Measurements from ENCODE around the gene ARHGEF7.

Gene ARHGEF7

DNA sequence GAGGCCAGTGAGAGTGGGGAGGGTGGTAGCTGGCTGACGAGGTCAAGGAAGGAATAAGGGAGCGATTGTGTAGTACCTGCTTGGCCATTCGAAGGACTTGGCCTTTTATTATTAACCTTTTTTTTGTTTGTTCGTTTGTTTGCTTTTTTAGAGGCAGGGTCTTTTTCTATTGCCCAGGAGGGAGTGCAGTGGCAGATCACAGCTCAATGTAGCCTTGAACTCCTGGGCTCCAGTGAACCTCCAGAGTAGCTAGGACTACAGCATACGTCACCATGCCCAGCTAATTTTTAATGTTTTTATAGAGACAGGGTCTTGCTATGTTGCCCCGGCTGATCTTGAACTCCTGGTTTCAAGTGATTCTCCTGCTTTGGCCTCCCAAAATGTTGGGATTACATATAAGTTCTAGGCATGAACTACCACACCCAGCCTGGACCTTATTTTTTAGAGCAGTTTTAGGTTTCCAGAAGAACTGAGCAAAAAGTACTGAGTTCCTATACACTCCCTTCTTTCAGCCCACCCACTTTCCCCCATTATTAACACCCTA is 25.5 kb downstream of the ARHGEF7 start:
- Histone ChIP-seq H3K4me2 (ENCODE audit: low read length) (no peak overlapping the region), H3K4me3 (ENCODE audit: low read depth, low read length, poor library complexity, severe bottlenecking) (no peak overlapping the region), H4K20me1 (ENCODE audit: insufficient read depth, low read length) (no peaks in the 10 kb centered on the region), H3K9me3 (ENCODE audit: low read length) (no peaks in the 10 kb centered on the region), H3K36me3 (ENCODE audit: insufficient read depth, low read length) (no peaks in the 10 kb centered on the region), H3K79me2 (ENCODE audit: insufficient read depth, low read length) (no peaks in the 10 kb centered on the region), H3K27ac (ENCODE audit: low read depth, low read length, poor library complexity, severe bottlenecking) (no peak overlapping the region), H2AFZ (ENCODE audit: low read length) (no peak overlapping the region), H3K4me1 (ENCODE audit: insufficient read depth, low read length, severe bottlenecking) (no peaks in the 10 kb centered on the region), H3F3A (ENCODE audit: insufficient read depth, low read length) (no peaks in the 10 kb centered on the region), H3K9ac (ENCODE audit: low read length) (no peak overlapping the region), H3K27me3 (ENCODE audit: insufficient read depth, low read length) (peaks cover 16% of the 10 kb centered on the region; the same call in 1 of the 2 replicates), H3K9me2 (ENCODE audit: low read depth, low read length) (no peaks in the 10 kb centered on the region)
- TF ChIP-seq, protein P1, sequence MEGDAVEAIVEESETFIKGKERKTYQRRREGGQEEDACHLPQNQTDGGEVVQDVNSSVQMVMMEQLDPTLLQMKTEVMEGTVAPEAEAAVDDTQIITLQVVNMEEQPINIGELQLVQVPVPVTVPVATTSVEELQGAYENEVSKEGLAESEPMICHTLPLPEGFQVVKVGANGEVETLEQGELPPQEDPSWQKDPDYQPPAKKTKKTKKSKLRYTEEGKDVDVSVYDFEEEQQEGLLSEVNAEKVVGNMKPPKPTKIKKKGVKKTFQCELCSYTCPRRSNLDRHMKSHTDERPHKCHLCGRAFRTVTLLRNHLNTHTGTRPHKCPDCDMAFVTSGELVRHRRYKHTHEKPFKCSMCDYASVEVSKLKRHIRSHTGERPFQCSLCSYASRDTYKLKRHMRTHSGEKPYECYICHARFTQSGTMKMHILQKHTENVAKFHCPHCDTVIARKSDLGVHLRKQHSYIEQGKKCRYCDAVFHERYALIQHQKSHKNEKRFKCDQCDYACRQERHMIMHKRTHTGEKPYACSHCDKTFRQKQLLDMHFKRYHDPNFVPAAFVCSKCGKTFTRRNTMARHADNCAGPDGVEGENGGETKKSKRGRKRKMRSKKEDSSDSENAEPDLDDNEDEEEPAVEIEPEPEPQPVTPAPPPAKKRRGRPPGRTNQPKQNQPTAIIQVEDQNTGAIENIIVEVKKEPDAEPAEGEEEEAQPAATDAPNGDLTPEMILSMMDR (IDR thresholded peaks at IDR 0.05; ENCODE audit: low read length), result no peak

DNA sequence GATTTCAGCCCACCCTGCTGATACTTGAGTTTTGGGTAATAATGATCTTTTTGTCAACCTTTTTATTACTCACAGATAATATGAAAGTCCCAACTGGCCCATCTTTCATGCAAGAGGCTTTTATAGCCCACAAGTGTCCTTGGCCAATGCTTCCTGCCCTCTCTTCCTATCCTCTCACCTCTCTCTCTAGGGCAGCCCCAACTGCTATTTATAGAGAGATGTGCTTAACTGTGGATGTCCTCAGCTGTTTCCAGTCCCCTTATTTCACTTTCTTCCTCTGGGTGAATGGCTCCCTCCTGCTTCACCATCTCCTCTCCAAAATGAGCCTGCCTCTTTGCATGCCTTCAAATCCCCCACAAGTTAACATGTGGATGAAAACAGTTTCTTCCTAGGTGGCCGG is 27.4 kb downstream of the ARHGEF7 start:
- Histone ChIP-seq H3K9me3 (ENCODE audit: low read length) (no peaks in the 10 kb centered on the region), H3K9ac (ENCODE audit: low read length) (no peak overlapping the region), H3K4me1 (ENCODE audit: insufficient read depth, low read length, severe bottlenecking) (no peaks in the 10 kb centered on the region), H4K20me1 (ENCODE audit: insufficient read depth, low read length) (no peaks in the 10 kb centered on the region), H3K27me3 (ENCODE audit: insufficient read depth, low read length) (peaks cover 16% of the 10 kb centered on the region), H3K9me2 (ENCODE audit: low read depth, low read length) (no peaks in the 10 kb centered on the region), H2AFZ (ENCODE audit: low read length) (no peak overlapping the region), H3F3A (ENCODE audit: insufficient read depth, low read length) (no peaks in the 10 kb centered on the region), H3K79me2 (ENCODE audit: insufficient read depth, low read length) (no peaks in the 10 kb centered on the region), H3K4me2 (ENCODE audit: low read length) (no peak overlapping the region), H3K4me3 (ENCODE audit: low read depth, low read length, poor library complexity, severe bottlenecking) (no peak overlapping the region), H3K36me3 (ENCODE audit: insufficient read depth, low read length) (no peaks in the 10 kb centered on the region), H3K27ac (ENCODE audit: low read depth, low read length, poor library complexity, severe bottlenecking) (no peak overlapping the region)
- TF ChIP-seq, protein P1 (IDR thresholded peaks at IDR 0.05; ENCODE audit: low read length), result no peak
- no peak for TF ChIP-seq EZH2 (IDR thresholded peaks at IDR 0.05; ENCODE audit: borderline replicate concordance, low read length)

DNA sequence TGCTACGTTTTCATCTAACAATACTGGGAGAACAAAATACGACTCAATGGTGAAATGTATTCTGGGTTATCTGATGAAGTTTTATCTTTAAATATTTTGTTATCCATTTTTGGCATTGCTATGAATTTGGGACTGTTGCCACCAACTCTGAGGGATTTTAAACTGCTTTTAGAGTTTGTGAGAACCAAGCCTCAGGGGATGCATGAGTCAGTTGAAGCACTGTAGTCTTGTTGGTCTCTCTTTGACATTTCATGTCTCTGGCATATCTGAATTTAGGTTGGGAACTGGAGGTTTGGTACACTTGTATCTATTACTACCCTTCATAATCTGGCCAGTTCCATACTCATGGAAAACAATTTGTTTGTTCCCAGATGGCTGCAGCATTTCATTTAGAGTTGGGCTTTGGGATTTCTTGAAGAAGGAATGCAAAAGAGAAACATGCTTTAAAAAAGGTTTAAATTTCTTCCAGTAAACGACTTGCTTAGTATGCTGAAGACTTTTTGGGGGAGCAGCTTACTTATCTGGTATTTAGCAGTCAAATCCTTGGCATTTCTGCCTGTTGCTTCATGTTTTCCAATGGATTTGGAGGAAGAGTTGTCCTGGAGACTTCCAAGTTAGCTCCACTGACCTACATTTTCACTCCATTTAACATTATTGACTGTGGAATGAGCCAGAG is 28.9 kb downstream of the ARHGEF7 start:
- Histone ChIP-seq H3K4me1 (ENCODE audit: insufficient read depth, low read length, severe bottlenecking) (no peaks in the 10 kb centered on the region), H3K79me2 (ENCODE audit: insufficient read depth, low read length) (no peaks in the 10 kb centered on the region), H4K20me1 (ENCODE audit: insufficient read depth, low read length) (no peaks in the 10 kb centered on the region), H3K4me2 (ENCODE audit: low read length) (no peak overlapping the region), H3K4me3 (ENCODE audit: low read depth, low read length, poor library complexity, severe bottlenecking) (no peak overlapping the region), H3F3A (ENCODE audit: insufficient read depth, low read length) (no peaks in the 10 kb centered on the region), H3K27me3 (ENCODE audit: insufficient read depth, low read length) (peaks cover 23% of the 10 kb centered on the region), H3K9me2 (ENCODE audit: low read depth, low read length) (no peaks in the 10 kb centered on the region), H3K9me3 (ENCODE audit: low read length) (no peaks in the 10 kb centered on the region), H3K9ac (ENCODE audit: low read length) (no peak overlapping the region), H3K27ac (ENCODE audit: low read depth, low read length, poor library complexity, severe bottlenecking) (no peak overlapping the region), H2AFZ (ENCODE audit: low read length) (no peak overlapping the region), H3K36me3 (ENCODE audit: insufficient read depth, low read length) (no peaks in the 10 kb centered on the region)
- TF ChIP-seq, protein P1 (IDR thresholded peaks at IDR 0.05; ENCODE audit: low read length), result no peak
- TF ChIP-seq EZH2 (IDR thresholded peaks at IDR 0.05; ENCODE audit: borderline replicate concordance, low read length), result no peak
